ENCODE data around the gene B4GALT5.
"Not testable (repeated sequence)": the region's sequence is repeated elsewhere in the genome, so short reads cannot be mapped to it uniquely, and the experiment has no call there.

B4GALT5 gene, protein sequence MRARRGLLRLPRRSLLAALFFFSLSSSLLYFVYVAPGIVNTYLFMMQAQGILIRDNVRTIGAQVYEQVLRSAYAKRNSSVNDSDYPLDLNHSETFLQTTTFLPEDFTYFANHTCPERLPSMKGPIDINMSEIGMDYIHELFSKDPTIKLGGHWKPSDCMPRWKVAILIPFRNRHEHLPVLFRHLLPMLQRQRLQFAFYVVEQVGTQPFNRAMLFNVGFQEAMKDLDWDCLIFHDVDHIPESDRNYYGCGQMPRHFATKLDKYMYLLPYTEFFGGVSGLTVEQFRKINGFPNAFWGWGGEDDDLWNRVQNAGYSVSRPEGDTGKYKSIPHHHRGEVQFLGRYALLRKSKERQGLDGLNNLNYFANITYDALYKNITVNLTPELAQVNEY

DNA sequence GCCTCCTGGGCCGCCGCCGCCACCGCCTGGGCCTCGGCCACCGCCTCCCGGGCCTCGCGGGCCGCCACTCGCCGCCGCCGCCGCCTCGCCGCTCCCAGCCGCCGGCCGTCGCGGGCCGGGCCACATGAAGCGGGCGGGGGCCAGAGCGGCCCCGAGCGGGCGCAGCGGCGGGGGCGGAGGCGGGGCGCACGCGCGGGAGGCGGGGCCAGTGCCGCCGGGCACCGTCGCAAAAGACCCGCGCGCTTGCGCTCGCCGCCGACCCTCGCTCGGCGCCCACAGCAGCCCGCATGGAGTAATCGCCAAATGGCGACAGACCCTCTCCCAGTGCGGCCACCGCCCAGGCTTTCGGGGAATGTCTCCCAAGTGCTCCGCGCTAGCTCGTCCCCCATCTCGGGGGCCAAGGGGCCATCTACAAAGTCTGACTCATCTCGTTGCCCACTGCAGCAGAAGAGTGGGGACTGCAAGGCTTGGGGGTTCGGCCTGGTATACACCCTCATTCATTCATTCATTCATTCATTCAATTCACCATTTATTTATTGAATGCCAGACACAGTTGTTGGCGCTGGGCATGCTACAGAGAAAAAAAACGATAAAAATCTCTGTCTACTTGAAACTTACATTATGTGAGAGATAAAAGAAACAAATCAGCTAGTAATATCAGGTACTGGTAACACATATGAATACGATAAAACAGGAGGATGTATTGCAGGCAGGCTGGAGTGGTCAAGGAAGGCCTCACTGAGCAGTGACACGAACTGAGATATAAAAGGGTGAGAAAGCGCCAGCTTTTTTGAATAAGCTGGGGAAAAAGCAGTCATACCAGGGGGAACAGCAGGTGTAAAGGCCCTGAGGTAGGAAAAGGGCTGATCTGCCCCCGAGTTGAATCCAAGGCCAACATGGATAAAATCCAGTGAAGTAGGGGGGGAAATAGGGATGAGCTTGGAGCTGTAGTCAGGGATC is at the start of gene B4GALT5:
TSS of gene B4GALT5 (minus strand) at position 126 of the 960 bp plus-strand sequence. CDS start 188 bp downstream, outside the sequence.
- DNase-seq (ENCODE audit: low spot score) = peak; percentile 58

DNA sequence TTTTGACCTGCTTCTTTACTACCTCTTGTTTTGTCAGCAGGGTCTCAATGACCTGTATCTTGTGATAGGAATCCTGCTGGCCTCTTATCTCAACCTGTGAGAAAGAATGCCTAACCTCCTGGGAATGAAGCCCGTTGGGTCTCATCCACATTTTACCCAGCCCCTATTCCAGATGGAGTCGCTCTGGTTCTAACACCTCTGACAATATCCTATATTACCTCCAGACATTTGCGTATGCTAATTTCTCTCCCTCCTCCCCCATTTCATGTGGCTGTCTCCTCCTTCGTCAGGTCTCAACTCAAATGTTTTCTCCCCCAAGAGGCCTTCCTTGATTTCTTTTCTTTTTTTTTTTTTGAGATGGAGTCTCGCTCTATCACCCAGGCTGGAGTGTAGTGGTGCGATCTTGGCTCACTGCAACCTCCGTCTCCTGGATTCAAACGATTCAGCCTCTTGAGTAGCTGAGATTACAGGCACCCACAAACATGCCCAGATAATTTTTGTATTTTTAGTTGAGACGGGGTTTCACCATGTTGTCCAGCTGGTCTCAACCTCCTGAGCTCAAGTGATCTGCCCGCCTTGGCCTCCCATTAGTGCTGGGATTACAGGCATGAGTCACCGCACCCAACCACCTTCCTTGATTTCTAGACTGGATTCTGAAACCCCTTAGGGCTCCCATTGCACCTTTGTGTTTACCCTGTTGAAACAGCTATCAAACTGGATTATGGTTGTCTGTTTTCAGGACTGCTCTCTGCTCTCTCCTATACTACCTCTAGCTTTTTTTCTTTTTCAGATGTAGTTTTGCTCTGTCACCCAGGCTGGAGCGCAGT is 49.5 kb upstream of the B4GALT5 start:
- DNase-seq (ENCODE audit: low spot score) = no peak

DNA sequence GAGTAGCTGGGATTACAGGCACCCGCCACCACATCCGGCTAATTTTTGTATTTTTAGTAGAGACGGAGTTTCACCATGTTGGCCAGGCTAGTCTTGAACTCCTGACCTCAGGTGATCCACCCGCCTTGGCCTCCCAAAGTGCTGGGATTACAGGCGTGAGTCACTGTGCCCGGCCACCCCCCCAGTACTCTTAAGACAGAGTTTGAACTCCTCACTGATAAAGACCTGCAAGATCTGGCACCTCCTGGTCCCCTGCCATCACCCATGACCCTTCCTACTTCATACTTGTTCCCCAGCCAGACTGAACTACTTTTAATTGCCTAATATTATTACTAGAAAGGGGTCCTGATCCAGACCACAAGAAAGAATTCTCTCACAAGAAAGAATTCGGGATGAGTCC is 48.2 kb upstream of the B4GALT5 start:
- not testable (repeated sequence) for DNase-seq (ENCODE audit: low spot score)

DNA sequence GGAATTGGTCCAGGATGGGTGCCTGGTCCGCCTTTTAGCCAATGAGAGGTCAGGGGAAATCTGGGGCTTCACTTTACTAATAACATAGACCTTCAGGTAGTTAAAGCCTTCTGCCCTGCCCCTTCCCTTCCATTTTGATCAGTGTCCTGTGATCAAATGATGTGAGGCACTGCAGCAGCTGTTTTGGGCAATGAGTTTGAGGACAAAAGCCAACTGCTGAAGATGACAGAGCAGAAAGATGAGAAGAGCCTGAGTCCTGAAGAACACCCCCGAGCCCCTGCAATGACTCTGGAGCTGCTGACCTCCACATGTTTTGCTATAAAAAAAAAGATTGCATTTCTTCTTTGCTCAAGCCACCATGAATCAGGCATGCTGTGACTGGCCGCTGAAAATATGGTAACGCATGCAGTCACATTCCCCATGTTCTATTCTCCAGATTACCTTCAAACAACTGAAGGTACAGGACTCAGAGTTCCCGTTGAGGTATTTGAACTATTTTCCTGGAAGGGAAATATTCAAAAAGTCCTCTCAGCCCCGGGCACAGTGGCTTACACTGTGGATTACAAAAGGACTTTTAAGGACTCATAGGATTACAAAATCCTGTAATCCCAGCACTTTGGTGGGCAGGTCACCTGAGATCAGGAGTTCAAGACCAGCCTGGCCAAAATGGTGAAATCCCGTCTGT is 45.7 kb upstream of the B4GALT5 start:
- no peak for DNase-seq (ENCODE audit: low spot score)

DNA sequence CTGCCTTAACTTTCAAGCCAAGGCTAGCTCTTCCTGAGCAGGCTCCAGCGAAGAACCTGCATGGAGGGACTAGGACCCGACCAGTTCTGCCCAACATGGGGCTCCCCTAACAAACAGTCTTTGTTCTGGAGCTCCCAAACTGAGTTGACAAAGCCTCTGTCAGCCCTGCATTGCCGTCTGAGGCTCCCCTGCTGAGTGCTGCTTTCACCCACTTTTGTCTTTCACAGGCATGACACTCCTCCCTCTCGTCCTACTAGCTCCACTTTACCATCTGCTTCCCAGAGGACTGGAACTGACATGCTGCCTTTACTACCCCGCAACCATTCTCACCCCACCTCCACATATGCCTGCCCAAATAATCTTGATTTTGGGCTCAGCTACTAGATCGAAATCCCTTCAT is 45.1 kb upstream of the B4GALT5 start:
- no peak for DNase-seq (ENCODE audit: low spot score)

- DNase-seq (ENCODE audit: low spot score) = no peak
These were observed 43.9 kb upstream of the B4GALT5 start for GRCh38 chr20:49757597-49757996.

DNA sequence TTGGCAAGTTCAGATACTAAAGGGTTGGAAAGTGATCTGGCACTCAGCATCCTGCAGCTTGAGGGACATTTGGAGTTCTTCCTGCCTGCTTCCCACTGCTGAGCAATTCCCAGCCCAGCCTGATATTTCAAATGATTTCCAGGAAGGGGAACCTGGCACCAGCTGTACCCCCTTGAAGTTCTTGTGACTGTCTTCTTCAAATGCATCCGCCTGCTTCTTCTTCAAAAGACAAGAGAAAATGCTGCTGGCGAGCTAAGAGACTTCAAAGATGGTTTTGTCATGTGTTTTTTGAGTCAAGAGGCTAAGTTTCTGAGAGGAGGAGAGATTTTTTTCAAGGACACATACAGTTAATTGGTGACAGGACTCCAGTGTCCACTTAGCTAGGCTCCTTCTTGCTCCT is 42.6 kb upstream of the B4GALT5 start:
- DNase-seq (ENCODE audit: low spot score) = no peak

GRCh38 chr20:49754596-49754995 is 40.9 kb upstream of the B4GALT5 start:
- DNase-seq (ENCODE audit: low spot score) = no peak

GRCh38 chr20:49753133-49753532 is 39.5 kb upstream of the B4GALT5 start:
- no peak for DNase-seq (ENCODE audit: low spot score)

- no peak for DNase-seq (ENCODE audit: low spot score)
These were observed 38.7 kb upstream of the B4GALT5 start for GRCh38 chr20:49752201-49752903.

DNA sequence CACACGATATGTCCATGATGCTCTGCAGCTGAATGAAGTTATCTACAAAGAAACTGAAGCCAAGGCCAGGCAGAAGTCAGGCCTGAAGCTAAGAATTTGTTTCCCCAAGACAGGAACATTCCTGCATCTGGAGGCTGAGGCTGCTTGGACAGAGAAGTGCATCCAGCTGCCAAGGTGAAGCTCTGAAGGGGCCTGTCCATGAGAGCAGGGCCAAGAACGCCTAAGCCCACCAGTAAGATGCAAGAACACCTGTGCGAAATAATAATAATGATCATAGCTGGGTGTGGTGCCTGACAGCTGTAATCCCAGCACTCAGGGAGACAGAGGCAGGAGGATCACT is 37.7 kb upstream of the B4GALT5 start:
- no peak for DNase-seq (ENCODE audit: low spot score)

- DNase-seq (ENCODE audit: low spot score) = no peak
These were observed 37.1 kb upstream of the B4GALT5 start for GRCh38 chr20:49750611-49751396.

DNA sequence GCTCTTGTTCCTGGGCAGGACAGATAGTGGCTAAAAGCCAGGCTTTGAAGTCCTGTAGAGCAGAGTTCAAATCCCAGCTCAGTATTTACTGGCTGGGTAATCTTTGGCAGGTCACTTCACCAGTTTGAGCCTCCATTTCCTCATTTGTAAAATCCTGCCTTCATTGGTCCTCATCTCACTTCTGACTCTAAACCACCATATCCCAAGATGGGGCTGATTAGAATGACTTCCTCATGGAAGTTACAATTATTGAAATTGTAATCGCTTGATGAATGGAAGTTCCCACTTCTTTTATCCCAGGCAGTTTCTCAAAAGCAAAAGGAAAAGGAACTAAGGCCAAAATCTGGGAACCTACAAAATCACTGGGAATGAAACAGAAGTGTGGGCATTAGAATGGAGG is 35.9 kb upstream of the B4GALT5 start:
- DNase-seq (ENCODE audit: low spot score) = no peak

DNA sequence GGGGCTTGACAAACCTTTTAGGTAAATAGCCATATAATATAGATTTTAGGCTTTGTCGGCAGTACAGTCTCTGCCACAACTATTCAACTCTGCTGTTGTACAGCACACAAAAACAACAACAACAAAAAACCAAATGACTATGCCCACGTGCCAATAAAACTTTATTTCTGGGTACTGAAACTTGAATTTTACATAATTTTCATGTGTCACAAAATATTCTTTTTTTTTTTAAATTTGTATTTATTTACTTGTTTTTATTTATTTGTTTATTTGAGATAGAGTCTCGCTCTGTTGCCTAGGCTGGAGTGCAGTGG is 34.8 kb upstream of the B4GALT5 start:
- no peak for DNase-seq (ENCODE audit: low spot score)

GRCh38 chr20:49747707-49748524 is 34.2 kb upstream of the B4GALT5 start:
- no peak for DNase-seq (ENCODE audit: low spot score)

GRCh38 chr20:49742948-49743347 is 29.3 kb upstream of the B4GALT5 start:
- DNase-seq (ENCODE audit: low spot score) = no peak

DNA sequence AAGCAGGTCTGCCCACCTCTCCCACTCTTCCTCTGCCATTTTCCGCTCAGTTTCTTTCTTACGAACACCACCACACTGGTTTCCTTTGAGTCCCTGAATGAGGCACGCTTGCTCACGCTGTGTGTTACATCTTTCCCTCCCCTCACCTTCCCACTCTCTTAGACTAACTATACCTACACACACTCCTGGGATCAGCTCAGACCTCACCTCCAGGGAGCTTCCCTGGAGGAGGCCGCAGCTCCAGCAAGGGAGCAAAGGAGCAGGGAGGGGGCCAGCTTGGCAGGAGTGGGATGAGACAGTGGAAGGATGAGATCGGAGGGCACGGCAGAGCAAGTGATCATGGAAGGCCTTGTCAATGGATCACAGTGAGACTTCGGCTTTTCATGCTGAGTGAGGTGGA is 28.3 kb upstream of the B4GALT5 start:
- DNase-seq (ENCODE audit: low spot score) = no peak

GRCh38 chr20:49740807-49741206 is 27.1 kb upstream of the B4GALT5 start:
- DNase-seq (ENCODE audit: low spot score) = no peak

DNA sequence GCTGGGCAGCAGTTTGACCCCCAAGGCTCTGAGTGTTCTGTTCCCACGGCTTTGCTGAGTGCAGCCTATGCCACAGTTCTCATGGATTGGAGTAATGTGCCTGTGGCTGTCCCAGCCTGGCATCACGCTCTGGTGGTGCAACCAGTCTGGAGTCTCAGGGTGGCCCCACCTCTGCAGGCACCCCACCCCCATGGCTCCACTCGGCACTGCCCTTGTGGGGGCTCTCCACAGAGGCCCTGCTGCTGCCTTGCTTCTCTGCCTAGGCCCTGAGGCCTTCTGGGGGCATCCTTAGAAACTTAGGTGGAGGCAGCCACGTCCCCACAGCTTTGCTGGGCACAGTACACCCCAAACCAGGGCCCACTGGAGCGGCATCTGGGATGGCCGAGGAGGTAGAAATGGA is 25.4 kb upstream of the B4GALT5 start:
- no peak for DNase-seq (ENCODE audit: low spot score)

DNA sequence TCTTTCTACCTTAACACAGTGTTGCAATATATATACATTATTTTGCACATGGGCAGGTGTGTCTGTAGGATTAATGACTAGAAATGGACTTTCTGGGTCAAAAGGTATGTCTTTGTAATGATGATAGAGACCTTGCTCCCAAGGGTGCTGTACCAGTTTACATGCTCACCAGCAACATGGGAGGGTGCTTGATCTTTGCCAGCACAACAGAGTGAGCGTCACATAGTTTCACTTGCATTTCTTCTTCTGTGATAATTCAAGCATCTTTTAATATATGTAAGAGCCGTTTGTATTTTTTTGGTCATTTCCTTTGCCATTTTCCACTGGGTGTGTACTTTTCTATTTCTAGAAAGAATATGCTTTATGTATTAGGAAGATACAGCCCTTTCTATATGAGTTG is 23.6 kb upstream of the B4GALT5 start:
- DNase-seq (ENCODE audit: low spot score) = no peak
